Kidney capillary endothelial cell (primary cell): ENCODE results near the gene CCDC13.
"Not testable (repeated sequence)": the region's sequence is repeated elsewhere in the genome, so short reads cannot be mapped to it uniquely, and the experiment has no call there.

Experiments
- DNase-seq: peaks from one replicate; pipeline ENCODE4 v3.0.0-alpha.2; 2018; ENCODE audit warnings: low spot score

The CCDC13 gene, protein sequence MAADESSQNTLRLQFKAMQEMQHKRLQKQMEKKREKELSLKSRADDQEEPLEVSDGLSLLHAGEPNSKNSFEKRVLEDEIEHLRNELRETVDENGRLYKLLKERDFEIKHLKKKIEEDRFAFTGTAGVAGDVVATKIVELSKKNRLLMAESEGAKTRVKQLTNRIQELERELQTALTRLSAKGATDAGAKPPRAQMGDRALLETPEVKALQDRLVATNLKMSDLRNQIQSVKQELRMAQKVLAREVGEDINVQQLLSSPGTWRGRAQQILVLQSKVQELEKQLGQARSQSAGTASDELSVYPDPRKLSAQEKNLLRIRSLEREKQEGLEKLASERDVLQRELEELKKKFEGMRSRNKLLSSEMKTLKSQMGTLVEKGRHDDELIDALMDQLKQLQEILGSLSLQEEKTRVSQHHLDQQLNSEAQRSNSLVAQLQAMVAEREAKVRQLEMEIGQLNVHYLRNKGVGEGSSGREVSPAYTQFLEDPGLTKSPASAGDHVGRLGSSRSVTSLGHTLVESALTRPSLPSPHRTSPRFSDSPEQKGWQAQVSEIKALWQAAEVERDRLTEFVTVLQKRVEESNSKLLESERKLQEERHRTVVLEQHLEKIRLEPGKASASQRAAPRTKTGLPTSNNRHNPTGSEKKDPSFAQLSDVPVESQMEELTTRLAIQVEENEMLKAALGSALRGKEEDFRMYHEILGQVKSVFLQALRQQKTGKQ

DNA sequence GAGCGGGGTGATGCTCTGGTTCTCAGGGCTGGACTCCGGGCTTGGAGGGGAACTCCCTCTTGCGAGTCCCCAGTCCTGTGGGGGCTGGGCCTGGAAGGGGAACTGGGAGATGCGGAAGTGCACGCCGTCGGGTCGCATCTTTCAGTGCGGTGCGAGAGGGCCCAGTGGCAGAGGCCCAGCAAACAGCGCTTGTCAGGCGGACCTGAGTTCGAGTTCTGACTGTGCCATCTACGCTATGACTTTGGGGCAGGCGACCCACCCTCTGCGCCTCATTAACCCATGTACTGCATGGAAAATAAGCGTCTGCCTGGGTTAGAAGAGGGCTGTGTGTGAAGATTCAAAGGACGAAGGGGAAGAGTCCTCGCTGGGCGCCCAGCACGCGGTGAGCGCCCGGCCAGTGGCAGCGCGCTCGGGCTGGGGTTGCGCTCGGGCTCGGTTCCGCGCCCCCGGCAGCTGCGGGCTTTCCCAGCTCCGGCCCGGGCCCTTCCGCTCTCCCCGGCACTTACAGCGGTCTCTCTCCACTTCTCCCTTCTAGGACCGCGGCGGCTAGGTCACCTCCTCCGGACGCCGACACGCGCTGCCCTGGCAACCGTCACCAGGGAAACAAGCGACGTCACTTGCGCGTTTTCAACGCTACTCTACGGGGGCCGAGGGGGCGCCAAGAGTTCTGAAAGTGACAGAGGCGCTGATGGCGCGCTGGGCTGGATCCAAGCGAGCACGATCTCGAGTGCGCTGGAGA lies at the start of gene CCDC13:
Gene CCDC13, minus strand, starts transcription at position 584 of the 739 bp plus-strand sequence. CDS start 14,908 bp downstream, outside the sequence.
- DNase-seq = peak; percentile 89

DNA sequence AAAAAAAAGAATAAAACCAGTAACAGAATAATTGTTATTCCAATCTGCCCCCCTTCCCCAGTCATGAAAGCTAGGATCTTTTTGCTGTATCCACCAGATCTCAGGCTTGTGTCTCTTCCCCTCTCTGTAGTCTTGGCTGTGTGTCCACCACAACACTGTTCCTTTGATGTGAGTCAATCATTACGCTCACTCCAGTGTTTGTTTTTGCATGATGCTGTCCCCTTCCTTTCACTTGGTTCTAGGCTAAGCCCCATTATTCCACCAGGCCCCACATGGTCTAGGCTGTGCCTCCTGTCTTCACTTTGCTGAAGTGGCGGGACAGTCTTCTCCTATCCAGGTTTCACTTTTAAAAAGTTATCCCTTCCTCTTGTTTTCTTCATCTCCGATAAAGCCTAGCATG lies 49.8 kb upstream of the CCDC13 start:
- no peak for DNase-seq

DNA sequence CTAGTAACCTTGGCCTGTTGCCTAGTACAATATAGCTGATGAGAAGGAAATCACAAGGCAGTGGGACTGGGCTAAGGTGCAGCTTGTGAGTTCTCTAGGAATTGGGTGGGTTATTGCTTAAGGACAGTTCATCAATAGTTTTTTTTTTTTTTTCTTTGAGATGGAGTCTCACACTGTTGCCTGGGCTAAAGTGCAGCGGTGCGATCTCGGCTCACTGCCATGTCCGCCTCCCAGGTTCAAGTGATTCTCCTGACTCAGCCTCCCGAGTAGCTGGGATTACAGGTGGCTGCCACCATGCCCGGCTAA lies 47.6 kb upstream of the CCDC13 start:
- no peak for DNase-seq

DNA sequence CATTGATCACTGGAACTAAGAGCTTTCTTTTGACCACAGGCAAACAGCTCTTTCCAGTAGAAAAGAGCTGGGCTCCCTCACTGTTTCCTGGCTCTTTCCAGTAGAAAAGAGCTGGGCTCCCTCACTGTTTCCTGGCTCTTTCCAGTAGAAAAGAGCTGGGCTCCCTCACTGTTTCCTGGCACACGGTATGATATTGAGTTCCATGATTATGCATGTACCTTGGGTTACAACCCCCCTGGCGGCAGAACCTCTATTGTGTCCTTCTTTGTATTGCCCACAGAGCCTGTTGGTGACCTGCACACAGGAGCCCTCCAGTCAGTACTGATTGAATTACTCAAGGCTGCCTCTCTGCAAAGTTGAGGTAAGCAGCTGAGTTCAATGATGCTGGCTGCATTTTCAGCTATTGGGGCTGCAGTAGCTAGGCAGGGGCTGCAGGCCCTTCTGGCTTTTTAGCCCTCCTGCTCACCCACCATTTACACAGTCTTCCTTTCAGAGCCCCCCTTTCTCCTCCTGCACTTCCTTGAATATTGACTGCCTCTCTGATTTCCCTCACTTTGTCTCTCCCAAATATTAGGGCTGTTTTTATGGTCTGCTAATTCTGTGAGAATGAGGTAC lies 46.4 kb upstream of the CCDC13 start:
- DNase-seq = no peak

DNA sequence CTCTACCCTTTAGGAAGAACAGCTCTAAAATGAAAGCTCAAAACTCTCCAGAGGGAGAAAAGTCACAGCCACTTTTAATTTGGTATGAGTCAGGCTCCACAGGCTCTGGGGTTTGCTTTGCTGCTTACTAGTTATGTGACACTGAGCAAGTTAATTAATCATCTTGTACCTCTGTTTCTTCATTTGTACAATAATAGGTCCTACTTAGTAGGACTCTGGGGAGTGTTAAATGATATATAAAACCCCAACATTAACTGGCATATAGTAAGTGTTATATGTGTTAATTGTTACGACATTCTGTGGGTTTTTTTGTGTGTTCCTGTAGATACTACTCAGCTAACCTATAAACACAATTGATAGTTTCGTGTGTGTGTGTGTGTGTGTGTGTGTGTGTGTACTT lies 42.8 kb upstream of the CCDC13 start:
- DNase-seq = no peak

DNA sequence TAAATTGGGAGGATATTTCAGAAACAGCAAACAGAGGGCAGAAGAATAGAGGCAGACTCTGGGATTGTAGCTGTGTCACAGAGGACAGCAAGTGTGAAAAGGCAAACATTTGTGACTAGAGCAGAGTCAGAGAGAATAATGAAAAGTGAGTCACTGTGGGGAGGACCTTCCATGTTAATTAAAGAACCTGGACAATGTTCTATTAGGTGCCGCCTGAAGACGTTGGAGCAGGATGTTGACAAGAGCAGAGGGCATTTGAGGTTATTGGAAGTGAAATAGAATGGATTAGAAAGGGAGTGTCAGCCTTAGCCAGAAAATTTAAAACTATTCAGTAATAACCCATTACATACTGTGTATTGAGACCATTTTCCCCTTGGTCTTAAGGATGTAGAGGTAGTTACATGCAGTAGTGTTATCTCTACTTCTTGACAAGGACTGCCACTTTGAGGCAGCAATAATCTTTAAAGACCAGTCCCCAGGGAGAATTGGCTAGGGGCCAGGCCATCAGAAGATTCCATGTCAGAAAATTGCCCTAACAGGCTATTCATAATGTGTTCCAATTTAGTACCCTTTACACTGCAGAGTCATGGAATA lies 42.0 kb upstream of the CCDC13 start:
- peak; percentile 26 for DNase-seq

DNA sequence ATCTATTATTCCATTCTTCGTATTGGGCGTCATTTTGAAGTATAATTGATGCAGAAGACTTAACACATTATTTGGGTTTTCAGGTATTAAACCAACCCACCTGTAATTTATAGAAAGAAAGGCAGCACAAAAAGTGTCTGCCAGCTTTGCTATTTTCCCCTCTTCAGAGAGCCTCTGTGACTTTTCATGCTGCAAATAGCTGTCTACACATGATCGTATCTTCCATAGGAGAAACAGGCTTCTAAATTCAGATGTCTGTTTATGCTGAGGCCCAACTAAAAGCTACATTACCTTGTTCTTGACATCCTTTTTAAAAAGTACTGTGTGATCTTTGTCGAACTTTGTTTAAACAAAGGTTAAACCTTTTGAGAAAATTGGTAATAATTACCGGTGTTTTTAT lies 41.2 kb upstream of the CCDC13 start:
- DNase-seq = no peak

DNA sequence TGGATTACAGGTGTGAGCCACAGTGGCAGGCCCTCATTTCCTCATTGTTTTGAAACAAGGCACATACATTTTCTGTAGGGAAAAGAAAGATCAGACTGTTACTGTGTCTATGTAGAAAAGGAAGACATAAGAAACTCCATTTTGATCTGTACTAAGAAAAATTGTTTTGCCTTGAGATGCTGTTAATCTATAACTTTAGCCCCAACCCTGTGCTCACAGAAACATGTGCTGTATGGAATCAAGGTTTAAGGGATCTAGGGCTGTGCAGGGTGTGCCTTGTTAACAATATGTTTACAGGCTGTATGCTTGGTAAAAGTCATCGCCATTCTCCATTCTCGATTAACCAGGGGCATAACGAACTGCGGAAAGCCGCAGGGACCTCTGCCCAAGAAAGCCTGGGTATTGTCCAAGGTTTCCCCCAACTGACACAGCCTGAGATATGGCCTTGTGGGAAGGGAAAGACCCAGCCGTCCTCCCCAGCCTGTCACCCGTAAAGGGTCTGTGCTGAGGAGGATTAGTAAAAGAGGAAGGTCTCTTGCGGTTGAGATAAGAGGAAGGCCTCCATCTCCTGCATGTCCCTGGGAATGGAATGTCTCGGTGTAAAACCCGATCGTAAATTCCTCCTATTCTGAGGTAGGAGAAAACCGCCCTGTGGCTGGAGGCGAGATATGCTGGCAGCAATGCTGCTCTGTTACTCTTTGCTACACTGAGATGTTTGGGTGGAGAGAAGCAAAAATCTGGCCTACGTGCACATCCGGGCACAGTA lies 38.2 kb upstream of the CCDC13 start:
- DNase-seq = not testable (repeated sequence)

DNA sequence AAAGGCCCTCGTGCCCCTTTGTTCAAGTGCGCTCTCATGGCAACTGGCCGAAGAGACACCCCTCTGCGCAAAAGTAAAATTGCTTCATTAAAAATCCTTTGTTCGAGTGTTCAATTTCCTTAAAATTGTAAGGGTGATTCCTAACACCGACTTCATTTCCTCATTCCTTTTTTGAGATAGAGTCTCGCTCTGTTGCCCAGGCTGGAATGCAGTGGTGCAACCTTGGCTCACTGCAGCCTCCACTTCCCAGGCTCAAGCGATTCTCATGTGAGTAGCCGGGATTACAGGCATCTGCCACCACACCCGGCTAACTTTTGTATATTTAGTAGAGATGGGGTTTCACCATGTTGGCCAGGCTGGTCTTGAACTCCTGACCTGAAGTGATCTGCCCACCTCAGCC lies 37.7 kb upstream of the CCDC13 start:
- DNase-seq = not testable (repeated sequence)

DNA sequence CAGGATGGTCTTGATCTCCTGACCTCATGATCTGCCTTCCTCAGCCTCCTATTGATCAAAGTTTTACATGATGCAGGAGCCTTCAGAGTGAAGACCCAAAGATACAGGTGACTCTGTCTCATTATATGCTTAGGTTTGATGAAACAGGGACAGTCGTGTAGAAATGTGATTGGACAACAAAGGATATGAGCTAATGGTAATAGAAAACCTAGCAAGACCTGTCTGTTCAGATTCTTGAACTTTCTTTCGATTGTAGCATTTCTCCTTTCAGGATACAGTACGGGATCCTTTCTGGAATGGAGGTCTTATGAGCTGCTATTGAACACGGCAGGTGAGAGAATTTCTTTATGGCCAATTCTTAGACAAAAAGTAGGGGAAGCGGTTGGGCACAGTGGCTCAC lies 36.1 kb upstream of the CCDC13 start, which contains the start of gene ACKR2:
Gene ACKR2, plus strand, starts transcription at position 244 of the 400 bp plus-strand sequence. CDS start 55,058 bp downstream, outside the sequence.
- no peak for DNase-seq

DNA sequence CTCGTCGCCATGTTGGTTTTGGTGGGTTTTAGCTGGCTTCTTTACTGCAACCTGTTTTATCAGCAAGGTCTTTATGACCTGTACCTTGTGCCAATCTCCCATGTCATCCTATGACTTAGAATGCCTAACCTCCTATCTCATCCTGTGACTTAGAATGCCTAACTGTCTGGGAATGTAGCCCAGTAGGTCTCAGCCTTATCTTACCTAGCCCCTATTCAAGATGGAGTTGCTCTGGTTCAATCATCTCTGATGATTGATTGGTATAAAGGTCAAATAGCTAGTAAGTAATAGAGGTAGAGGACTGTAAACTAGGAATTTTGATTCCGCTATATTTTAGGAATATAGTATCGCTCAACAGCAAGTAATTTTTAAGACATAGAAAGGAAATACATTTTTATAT lies 34.9 kb upstream of the CCDC13 start:
- DNase-seq = no peak

DNA sequence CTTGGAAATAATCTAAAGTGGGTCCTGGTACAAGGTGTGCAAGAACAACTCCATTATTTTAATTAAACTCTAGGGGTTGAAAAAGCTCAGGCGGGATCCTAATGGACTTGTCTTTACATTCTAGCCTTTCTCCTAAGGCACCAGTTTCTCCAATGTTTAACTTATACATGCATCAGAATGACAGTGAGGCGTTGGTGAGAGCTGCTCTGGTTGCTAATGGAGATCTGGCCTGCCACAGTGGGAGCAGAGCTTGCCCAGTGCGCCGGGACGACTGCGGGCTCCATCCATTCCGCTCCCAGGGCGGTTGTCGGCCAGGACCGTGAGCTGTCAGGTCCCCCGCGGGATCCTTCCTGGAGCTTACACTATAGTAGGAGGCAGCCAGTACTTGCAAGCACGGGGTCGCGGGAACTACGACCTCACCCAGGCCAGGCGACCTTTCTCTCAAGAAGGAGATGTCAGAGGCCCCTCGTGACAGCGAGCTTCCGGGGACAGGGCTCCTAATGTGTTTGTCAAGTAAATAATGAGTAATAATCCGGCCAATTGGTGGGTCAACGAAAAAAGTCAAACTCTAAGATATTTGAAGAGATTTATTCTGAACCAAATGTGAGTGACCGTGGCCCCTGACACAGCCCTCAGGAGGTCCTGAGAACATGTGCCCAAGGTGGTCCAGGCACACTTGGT lies 32.2 kb upstream of the CCDC13 start:
- DNase-seq = no peak

DNA sequence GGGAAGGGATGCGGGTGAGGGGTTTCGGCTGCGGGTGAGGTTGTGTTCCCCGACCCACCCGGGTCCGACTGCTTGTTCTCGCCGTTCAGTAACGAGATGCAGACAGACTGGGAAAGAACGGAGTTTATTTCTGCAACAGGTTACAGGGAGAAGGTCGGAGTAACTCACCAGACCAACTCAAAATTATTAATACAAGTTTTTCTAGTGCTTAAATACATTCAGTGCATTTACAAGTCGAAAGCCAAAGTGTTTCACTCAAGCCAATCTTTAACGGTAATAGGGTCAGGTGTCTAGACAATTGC lies 31.7 kb upstream of the CCDC13 start:
- DNase-seq = peak; percentile 19

DNA sequence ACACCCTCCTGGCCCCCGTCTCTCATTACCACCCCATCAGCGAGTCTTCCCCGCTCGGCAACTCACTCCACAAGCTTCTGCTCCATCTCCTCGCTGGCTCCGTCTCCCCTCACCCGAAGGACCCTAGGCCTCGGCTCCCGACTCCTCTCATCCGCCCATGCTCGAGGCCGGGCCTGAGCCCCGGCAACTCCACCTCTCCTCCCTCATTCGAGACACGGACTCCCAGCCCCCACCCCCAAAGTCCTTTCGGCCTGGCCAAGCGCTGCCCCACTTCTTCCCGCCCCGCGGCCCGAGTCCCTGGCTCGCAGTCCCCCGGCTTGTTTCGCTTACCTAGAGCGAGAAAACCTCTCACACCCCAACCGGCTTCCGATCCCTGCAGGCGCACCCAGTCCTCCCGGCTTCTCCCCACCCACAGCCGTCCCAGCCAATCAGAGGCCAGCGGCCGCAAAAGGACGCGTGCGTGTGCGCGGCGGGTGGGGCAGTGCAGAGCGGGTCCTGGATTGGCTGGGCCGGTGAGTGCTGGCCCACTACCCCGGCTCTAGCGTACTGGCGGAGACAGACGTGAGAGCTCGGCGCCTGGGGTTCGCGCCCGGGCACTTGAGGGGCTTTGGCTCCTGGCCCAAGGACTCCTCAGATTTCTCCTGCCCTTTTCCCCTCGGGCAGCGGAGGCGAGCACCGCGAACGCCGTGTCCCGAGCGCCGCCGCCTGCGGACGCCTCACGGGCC lies 31.2 kb upstream of the CCDC13 start, which contains the start of gene HIGD1A:
Gene HIGD1A, minus strand, starts transcription at position 385 of the 725 bp plus-strand sequence. CDS start 10,237 bp downstream, outside the sequence.
- DNase-seq = peak; percentile 89

DNA sequence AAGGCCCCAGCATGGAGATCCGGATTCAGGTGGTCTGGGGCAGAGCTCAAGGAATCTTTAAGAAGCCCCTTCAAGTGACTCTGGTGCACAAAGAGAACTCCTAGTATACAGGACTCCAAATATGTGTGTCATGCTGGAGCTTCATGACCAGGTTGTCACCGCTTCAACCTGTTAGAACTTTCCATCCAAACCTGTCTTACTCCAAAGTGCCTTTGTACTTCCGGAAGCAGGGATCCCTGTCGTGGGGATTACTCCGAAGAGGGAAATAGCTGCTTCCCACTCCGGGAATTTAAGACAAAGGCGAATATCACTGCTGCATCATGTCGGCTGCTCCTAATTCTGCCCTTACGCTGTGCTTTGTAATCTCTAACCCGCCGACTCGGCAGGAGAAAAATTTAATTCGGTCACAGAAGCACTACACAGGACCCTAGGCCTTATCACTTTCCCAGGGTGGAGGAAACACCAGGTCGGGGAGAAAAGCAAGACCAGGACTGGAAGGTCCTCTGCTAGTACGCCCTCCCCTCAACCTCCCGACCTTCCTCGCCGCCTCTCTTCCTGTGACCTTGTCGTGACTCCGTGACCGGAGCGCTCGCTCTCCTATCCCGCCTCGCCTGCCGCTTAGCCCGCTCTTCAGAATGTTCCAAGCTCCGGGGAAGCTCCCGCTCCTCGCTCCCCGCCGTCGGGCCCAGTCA lies 30.5 kb upstream of the CCDC13 start:
- peak; percentile 53 for DNase-seq

DNA sequence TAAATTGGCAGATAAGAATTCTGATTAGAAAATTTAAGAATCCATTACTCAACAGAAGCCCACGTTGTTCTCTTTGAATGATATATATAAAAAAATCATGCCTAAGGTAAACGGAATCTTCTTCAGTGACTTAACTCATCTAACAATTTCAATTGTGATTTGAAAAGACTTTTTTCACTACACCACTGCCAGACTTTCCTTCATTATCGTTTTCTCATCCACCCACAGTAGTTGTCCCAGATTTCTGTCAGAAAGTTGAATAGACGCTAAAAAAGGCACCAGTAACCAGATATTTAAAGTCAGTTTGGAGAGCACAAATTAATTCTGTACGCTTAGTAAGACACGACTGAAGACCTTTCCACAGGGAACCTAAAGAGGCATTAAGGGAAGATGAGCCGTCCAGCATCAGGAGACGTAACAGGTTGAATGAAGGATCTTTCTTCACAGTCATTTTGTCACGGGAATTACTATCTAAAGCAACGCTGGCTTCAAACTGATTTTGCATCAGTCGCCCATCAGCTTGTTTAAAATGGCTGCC lies 29.9 kb upstream of the CCDC13 start:
- no peak for DNase-seq

DNA sequence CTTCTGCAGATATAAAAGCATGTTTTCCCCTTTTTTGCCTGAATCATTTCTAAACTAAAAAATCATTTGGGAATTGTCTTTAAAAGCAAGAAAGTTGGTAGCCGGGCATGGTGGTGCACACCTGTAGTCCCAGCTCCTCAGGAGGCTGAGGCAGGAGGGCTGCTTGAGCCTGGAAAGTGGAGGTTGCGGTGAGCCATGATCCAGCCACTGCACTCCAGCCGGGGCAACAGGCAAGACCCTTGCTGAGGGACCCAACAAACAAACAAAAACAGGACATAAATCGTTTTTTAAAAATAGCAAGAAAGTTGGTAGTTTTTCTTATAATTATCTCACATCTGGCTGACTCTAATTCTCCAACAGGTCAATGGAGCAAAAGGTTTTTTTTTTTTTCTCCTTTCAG lies 28.7 kb upstream of the CCDC13 start:
- no peak for DNase-seq

DNA sequence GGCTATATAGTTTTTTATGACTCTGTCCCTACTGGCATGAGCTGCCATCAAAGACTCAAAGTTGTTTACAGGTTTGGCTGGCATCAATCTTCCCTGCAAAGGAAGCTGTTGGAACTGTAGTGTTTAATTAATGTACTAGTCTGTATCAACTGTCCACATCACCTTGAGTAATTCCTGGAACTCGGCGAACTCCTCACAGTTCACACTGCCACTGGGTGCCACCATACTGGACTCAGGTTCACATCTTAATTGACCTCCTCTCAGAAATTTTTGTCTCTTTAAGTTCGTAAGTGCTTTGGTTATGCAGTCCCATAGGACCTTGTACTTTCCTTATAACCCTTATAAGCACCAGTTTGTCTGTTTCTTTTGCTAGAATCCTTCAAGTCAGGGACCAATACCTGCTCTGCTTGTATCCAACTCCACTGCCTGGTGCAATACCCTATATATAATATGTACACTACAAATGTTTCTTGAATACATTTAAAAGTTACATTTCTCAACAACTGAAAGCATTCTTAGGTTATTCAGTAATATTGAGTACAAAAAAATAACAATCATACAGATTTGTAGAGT lies 28.1 kb upstream of the CCDC13 start:
- no peak for DNase-seq

DNA sequence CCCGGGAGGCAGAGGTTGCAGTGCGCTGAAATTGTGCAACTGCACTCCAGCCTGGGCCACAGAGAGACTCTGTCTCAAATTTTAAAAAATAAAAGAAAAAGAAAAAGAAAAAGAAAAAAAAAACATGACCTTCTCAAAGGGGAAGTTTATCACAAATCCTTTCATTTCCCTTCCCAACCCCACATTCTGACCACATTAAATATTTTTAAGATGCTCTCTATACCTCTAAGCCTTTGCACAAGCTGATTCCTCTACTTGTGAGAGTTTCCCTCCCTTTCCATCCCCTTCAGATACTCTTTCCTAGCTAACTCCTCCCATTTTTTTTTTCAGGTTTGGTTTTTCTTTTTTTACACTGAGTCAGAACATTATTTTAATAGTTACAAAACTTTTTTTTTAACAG lies 27.2 kb upstream of the CCDC13 start:
- DNase-seq = no peak
